Fibroblast of skin of right biceps (primary cell): ENCODE measurements around the gene CLIC6.
A peak's percentile ranks its signal among the peaks of the same experiment; 100 is the strongest.

Experiments
- DNase-seq: peaks from one replicate; pipeline ENCODE4 v3.0.0-alpha.2; 2013

The CLIC6 gene

DNA sequence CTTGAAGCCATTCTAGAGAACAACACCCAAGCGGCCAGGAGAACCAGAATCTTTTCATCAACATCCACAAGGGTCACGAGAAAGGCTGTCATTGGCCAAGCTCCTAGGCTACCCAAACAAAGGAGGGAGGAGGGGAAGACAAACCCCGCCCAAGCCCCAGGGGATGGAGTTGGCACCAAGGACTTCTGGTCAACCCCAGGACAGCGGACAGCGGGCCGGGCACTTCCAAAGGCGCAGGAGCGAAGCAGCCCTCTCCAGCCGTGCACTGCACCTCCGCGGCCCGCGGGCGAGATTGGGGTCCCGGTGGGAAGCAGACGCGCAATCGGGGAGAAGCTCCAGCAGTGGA lies at the start of gene CLIC6:
CLIC6 (plus strand) TSS at position 192 of the 346 bp plus-strand sequence. CDS start 395 bp downstream, outside the sequence.
- no peak for DNase-seq

DNA sequence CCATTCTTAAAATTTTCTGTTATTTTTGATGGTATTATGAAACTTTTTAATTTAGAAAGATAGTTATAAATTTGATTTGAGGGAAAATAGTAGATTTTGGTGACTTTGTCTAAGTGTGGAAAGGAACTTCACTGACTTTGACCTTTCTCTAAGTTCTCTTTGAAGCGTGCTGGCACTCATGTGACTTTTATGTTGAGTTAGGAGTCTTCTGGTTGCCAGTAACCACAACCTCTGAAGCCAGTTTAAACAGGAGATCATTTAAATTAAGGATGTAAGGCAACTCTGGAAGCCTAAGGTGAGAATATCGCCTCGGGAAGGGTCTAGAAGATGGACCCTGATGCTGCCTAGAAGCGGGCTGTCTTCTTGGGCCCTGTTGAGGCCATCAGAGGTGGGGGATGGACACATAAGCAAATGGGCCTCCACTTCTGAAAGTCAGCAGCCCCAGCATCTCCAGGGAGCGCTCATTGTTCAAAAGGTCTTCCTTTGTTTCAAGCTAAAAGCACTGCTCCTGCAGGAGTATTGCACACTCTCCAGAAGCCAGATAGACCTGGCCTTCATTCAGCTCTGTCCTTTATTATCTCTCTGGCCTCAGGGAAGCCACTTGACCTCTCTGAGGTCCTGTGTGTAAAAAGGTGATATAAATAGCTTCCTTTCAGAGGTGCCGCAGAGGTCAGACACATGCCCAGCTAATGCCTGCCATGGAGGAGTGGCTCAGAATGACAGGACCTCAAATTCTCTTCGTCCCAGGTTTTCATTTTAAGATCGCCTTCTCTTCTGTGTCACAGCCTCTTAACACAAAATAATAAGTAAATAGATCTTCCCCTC lies 48.7 kb upstream of the CLIC6 start:
- no peak for DNase-seq

DNA sequence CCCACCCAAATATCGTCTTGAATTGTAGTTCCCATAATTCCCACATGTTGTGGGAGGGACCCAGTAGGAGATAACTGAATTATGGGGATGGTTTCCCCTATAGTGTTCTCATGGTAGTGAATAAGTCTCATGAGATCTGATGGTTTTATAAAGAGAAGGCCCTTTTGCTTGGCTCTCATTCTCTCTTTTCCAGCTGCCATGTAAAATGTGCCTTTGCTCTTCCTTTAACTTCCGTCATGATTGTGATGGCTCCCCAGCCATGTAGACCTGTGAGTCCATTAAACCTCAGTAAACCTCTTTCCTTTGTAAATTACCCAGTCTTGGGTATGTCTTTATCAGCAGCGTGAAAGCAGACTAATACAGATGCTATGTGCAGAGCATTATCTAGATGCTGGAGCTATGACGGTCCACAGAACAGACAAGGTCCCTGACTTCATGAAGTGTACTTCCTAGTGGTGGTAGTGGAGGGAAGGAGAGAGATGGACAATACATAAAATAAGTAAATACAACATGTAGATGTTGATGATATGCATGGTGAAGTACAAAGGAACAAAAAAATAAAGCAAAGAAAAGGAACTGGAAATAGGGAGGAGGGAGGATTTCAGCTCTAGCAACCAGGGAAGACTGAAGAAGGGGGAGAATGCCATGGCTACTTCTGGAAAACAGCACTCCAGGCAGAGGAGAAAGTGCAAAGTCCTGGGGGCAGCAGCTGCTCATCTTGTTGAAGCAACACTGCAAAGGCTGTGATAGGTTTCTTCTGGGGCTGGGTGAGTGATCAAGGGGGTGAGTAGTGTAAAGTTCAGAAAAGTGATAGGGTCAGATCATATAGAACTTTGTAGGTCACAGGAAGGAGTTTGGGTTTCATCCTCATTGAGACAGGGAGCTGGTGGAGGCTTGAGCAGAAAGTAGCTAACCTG lies 47.1 kb upstream of the CLIC6 start:
- no peak for DNase-seq

DNA sequence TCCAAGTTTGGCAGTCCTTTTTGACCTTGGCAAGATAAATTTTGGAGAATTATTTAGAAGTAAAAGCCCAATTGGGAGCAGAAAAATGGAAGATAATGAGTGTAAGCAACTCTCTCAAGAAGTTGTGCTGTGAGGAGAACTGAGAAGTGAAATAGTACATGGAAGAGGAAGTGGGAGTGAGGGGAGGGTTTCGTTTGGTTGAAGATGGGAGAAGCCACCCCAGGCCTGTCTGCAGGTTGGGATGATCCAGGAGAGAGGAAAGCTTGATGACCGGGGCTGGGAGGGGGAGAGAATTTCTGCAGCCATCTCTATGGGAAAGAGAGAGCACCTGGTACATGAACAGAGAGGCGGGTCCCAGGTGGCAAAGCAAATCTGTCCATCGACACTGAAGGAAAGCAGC lies 45.3 kb upstream of the CLIC6 start:
- no peak for DNase-seq

DNA sequence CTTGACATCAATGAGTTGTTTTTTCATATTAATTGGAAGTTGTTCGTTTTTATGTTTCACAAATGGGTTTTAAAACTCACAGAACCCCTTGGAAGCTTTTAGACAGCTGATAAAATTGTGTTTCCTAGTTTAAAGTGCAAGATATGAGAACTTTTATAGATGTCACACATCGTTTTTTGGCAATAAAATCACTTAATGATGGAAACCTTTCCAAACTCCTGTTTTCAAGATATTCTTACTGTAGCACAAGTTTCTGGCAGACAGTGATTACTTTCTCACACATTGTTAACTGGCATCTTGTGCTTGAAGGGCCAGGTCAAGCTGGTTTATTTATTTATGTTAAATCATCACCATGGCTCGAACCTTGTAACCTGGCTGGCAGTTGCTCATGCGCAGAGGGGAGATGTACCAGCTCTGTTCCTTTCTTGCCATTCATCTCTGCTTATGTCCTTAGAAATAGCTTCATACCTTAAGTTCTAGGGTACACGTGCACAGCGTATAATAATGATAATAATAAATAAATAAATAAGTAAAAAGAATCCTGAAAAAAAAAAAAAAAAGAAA lies 43.7 kb upstream of the CLIC6 start:
- DNase-seq: no peak

DNA sequence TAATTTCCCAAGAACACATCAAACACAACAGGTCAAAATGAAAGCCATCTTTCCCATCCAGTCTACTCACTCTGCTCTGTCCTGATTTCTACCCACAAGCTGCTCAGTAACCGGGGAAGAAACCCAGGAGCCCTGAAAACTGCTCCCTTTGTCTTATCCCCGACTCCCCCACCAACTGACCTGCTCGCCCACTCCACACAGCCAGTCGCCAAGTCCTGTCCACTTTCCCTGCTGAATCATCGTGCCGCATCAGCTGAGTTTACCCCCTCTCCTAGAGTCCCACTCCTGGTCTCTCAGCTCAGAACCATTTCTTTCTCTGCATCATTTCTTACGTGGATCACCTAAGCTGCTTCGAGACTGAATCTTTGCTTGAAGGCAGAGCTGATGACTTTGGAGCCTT lies 42.7 kb upstream of the CLIC6 start:
- no peak for DNase-seq

DNA sequence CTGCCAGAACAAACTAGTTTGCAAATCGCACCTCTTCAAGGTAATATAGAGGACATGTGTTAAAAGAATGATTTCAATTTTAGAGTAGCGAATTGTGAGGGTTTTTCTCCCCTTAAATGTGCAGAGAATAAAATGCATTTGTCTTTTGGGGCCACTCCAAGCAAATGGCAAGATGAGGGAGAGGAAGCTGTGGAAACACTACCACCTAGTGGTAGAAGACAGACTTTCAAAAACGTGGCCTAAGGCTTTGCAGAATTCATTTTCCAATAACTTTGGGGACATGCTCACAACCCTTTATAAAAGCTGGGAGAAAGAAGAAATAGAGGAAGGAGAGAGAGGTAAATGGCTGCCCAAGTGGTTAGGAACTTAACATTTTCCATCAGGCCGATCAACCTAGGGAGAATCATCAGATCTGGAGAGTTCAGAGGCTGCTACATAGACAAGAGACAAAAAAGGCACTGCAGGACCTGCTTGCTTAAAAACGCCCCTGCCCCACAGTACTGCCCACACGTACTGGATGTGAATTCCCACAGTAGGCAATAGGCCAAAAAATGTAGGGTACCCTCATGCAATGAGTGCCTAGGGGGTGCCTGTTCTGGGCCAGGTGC lies 38.2 kb upstream of the CLIC6 start:
- DNase-seq: peak; percentile 47

DNA sequence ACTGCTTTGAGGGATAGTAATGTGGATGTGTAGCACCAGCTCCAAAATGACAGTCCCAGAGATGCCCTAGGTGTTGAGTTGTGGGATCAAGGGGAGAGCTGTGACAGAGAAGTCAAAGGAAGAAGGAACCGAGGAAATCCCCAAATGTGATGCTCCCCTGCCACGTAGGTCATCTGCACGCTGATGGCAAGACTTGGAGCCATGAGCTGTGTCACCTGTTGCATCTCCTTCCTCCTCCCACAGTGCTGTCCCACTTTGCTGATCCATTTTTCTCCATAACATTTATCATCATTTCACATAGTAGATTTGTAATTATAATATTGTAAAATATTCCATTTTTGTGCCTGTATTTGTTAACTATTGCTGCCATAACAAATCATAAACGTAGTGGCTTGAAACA lies 36.3 kb upstream of the CLIC6 start:
- no peak for DNase-seq

DNA sequence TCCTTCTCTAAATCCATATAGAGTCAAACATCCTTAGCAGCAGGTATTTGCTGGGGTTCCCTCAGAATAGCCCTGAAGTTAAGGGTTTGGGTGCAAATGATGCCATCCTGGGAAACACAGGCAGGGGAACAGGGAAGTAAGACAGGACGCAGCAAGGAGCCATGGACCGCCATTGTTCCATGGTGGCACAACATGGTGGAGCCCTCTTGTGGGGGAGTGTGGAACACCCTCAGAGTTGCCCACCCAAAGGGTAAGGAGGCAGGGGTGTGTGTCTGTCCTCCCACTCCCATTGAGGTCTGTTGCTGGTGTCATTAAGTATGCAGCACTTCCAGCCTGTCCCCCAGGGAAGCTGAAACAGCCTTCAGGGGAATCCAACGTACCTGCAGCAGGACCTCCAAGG lies 33.5 kb upstream of the CLIC6 start:
- DNase-seq: no peak

DNA sequence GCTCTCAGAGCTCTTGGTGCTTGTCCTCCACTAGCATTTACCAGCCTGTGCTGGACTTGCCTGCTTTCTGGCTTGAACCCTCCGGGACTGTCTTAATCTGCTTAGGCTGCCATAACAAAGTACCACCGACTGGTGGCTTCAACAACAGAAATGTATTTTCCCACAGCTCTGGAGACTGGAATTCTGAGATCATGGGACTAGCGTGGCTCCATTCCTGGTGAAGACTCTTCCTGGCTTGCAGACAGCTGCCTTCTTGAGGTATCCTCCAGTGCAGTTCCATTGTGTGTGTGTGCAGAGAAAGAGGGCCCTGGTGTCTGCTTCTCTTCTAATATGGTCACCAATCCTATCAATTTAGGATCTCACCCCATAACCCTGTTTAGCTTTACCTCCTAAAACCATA lies 31.8 kb upstream of the CLIC6 start:
- no peak for DNase-seq

DNA sequence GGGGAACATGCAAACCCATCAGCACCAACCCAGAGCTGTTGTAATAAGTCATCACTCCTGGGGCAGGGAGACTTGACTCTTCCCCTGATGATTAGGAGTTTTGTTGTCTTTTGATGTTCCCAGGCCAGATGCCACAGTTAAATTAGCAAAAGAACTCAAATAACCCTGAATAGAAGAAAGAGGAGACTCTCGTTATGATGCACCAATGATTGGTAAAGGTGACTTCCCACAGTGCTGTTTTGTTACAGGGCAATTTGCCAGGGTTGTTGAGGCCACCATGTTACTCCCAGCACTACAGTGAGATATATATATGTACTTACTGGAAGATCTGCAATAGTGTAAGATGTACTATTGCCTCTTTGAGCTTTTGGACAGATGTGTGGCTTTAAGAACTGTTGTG lies 29.5 kb upstream of the CLIC6 start:
- no peak for DNase-seq

DNA sequence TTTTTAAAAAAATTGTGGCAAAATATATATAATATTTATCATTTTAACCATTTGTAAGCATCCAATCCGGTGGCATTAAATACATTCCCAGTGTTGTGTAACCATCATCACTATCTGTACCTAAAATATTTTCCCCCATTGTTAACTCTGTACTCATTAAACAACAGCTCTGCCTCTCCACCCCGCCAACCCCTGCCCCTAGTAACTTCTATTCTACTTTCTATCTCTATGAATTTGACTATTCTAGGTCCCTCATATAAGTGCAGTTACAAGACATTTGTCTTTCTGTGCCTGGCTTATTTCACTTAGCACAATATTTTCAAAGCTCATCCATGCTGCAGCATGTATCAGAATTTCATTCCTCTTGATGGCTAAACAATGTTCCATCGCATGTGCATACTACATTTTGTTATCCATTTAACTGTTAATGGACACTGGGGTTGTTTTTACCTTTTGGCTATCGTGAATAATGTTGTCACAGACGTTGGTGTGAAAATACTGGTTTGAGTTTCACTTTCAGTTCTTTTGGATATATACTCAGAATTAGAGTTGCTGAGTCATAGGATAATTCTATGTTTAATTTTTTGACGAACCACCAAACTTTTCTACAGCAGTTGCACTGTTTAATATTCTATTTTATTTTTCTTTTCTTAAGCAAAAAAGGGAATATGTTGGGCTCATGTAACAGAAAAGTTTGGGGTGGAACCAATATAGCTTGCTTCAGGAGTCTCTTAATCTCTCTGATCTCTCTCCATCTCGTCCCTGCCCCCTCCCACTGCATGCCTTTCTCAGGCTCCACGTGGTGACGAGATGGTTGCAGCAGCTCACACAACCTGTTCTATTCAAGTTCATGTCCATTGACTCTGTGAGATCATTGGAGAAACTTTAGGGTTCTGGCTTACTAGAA lies 28.7 kb upstream of the CLIC6 start:
- no peak for DNase-seq

DNA sequence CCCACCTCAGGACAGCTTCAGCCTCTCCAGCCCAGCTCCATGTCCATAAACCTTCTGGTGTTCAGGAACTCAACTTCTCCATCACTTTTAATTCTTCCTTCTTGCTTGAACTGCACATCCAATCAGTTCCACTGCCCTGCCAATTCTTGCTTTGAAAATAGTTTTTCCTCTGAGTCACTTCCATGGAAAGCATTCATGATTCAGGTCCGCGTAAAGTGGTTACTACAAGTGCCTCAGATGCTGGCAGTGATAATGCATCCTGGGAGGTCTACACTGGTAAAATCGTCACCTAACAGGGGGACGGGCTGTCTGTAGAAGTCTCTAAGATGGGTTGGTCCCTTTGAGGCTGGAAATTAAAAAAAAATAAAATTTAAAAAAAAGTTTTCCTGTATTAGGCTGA lies 27.9 kb upstream of the CLIC6 start:
- peak; percentile 86 for DNase-seq

DNA sequence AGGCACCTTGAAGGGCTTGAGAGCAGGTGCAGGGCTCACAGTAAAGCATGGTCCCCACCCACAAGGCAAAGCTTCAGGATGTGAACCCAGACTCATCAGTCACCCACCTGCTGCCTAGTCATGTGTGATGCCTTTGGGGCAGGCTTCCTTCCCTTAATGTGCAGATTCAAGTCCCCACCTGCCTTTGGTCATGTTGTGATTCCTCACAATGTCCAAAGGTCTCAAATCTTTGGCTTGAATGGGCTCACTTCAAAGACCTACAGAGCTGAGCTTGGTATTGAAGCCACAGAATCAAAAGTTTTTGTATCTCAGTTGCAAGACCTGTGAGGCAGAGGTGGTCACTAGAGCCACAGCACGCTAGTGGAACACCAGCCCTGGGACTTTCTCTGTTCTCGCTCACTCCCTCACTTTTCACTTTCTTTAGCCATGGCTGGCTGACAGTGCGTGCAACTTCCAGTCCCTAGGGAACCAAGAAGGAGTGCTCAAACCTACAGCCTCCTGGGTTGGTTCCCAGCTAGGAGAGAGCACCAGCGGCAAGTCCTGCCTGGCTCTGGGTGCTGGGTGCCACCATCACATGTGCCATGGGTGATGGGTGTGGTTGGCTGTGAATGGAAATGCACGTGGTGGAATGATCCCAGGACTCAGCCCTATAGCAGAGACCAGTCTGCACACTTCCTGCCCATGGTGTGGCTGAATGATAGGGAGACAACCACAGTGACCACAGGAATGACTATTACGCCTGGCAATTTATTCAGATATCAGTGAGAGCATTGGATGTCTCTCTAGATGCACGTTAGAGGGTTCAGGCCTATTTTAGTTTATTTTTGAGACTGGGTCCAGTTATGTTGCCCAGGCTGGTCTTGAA lies 26.4 kb upstream of the CLIC6 start:
- peak; percentile 60 for DNase-seq

DNA sequence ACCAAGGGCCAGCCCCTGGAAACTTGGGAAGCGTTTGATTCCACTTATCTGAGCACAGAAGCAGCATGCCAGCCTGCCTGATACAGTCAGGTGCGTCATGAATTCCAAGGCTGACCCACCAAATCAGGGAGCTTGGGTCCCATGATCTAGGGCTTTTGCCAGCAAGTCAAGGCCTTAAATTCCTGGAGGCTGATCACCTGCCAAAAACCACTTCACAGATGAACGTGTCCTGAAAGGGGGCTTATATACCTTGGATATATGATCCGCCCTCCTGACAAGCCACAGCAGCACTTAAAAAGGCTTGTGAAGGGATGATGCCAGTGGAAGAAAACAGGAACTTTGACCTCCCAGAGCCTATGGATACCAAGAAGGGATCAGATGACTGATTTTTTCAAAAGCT lies 24.0 kb upstream of the CLIC6 start:
- DNase-seq: no peak

DNA sequence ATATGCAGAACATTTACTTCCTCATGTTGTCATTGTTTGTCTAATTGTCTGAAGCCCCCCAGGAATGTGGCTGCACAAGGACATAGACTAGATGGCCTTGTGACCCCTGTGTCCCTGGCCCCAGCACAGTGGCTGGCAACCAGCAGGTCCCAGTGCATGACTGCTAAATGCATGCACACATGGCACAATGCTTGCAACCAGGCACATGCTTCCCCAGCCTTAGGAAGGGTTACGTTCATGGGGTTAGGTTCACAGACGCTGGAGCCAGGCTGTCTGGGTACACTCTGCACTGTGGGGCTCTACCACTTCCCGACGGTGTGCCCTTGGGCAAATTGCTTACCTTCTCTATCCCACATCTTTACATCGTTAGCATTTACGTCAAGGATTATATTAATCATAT lies 21.2 kb upstream of the CLIC6 start:
- DNase-seq: no peak

DNA sequence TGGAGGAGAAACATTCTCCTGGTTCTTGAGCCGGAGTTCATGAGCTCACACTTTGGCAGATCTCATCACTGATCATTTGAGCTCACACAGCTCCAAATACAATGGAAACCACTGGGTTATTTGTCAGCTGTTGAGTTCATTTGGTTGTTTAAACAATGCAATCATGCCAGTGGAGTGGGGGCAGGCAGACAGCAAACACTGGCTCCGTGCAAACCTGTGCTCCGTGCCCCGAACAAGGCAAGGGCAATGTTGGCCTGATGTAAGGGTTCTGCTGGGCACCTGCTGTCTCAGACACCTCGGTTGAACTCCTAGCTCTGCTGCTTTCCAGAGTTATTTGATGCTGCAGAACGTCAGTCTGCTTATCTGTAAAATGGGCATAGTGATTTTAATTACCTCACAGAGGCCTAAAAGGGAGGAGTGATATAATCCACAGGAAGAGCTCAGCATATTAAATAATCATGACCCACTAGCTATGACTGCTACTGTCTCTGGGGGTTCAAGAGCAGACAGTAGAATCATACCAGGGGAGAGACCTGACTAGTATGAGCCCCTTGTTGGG lies 20.0 kb upstream of the CLIC6 start:
- no peak for DNase-seq

DNA sequence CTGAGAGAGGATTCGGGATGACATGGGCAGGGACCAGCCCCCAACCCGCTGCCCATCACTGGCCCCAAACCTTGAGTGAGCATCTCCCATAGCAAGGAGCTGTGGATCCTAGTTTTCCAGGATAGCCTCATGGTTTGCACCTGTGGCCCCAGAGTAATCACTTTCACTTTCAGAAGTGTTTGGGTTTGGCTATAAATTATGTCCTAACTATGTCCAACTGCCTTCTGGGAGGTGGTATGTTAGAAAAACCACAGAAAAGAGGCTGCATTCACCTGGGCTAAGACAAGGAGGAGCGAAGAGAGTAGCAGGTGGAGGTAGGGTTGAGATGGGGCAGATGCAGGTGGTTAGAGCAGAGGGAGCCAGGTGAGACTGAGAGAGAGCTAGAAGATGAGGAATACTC lies 19.4 kb upstream of the CLIC6 start:
- no peak for DNase-seq

DNA sequence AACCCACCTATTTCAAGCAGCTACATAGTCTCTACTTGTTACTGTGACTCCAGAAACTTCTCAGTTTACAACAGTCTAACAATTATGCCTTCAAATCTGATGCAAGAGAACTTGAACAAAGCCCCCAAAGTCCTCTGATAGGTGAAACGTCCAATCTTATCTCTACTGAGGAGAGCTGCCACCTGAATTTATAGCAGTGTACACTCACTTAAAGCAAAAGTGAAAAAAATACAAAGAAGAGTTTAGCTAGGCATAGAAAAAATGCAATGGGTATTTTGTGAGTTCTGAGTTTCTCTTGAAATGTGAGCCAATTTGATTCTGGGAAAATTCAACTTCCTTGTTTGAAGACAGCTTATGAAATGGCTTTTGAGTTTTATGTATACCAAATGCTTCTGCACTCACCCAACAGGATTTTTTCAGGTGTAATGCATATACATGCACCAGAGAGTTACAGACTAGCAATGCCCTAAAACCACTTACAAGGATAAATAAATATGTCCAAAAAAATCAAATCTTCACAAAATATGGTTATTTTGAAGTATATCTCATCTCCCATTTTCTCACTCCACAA lies 17.8 kb upstream of the CLIC6 start:
- no peak for DNase-seq

DNA sequence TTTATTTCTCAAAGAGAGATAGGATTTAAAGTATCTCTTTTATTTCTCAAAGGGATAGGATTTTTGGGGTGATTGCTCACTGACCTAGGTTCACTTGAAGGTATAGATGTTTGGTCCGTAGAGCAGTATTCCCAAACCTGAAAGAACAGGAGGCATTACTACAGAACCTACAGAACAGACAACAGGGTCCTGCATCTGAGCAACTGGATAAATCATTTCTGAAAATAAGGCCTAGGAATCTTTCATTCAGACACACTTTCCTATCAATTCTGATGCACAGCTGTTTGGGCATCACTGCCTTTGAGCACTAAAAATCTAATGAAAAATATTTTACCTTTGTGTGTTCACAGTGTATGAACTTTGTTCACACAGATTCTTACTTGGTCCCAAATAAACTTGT lies 17.2 kb upstream of the CLIC6 start:
- DNase-seq: no peak

DNA sequence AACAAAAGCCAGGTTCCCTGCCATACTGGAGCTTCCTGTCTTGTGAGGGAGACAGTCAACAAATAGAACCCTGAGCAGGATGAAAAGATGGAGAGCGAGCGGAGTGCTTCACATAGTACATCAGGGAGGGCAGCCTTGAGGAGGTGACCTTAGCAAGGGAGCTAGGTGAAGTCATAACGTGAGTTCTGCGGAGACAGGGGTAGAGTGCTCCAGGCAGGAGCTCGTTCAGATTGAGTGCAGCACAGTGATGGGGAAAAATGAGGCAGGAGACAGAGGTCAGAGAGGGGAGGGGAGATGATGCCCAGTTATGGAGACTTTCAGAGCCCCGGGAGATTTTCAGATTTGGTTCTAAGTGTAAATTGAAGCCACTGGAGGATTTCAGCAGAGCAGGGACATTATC lies 15.3 kb upstream of the CLIC6 start:
- no peak for DNase-seq
